HepG2 (cell line): Measurements from ENCODE around the gene SLC19A1. TPM values are rescaled to one million over a fixed set of nuclear protein-coding genes. Genes with fewer than 3 reads are reported as not detected.

Experiments used
- ATF3 ChIP-seq: sonication (generic); formaldehyde crosslinking; IDR thresholded peaks from 2 replicates; pipeline ENCODE4 v1.4.0; 2020; ENCODE audit warnings: missing genetic modification reagents
- CBX1 ChIP-seq: IDR thresholded peaks from one replicate; pipeline ENCODE4 v1.6.1; 2016; ENCODE audit warnings: antibody characterized with exemption, low read depth
- CENPX ChIP-seq: sonication (generic); formaldehyde crosslinking; IDR thresholded peaks from 2 replicates; pipeline ENCODE4 v1.9.0; 2021; ENCODE audit warnings: mild to moderate bottlenecking, missing genetic modification reagents, moderate library complexity
- ERF ChIP-seq: IDR thresholded peaks from 2 replicates; pipeline ENCODE4 v1.6.1; 2018; ENCODE audit warnings: missing biosample characterization, missing genetic modification reagents
- KDM5B ChIP-seq: sonication (generic); formaldehyde crosslinking; IDR thresholded peaks from 2 replicates; pipeline ENCODE4 v1.4.0; 2020; ENCODE audit warnings: missing genetic modification reagents, mild to moderate bottlenecking, borderline replicate concordance
- MED1 ChIP-seq: sonication (generic); formaldehyde crosslinking; IDR thresholded peaks from 2 replicates; pipeline ENCODE4 v1.4.0; 2020; ENCODE audit warnings: missing genetic modification reagents
- NCOA2 ChIP-seq: sonication (generic); formaldehyde crosslinking; IDR thresholded peaks from 2 replicates; pipeline ENCODE4 v1.8.0; 2022; ENCODE audit warnings: inconsistent platforms
- PRDM10 ChIP-seq: sonication (generic); formaldehyde crosslinking; IDR thresholded peaks from 2 replicates; pipeline ENCODE4 v1.4.0; 2020; ENCODE audit warnings: low read depth, missing genetic modification reagents
- RBAK ChIP-seq: sonication (generic); formaldehyde crosslinking; IDR thresholded peaks from 2 replicates; pipeline ENCODE4 v1.5.1; 2020; ENCODE audit warnings: mild to moderate bottlenecking, missing genetic modification reagents
- REXO4 ChIP-seq: sonication (generic); formaldehyde crosslinking; IDR thresholded peaks from 2 replicates; pipeline ENCODE4 v1.8.0; 2022; ENCODE audit warnings: missing genetic modification reagents, mild to moderate bottlenecking, borderline replicate concordance
- SAFB2 ChIP-seq: sonication (generic); formaldehyde crosslinking; IDR thresholded peaks from 2 replicates; pipeline ENCODE4 v1.5.1; 2020; ENCODE audit warnings: missing genetic modification reagents, low read depth, mild to moderate bottlenecking, borderline replicate concordance
- SOX6 ChIP-seq, 2 experiments: fragments of 450-650 bp in 1 of 2; sonication (generic) in 1 of 2; formaldehyde crosslinking in 1 of 2; IDR thresholded peaks; 2 replicates each; pipeline versions ENCODE4 v1.4.0 to v1.6.1; 2017 to 2020; ENCODE audit warnings: antibody characterized with exemption in 1 of 2, mild to moderate bottlenecking in 1 of 2, missing genetic modification reagents in 1 of 2
- TFDP1 ChIP-seq: IDR thresholded peaks from 2 replicates; pipeline ENCODE4 v1.6.1; 2016; ENCODE audit warnings: missing compliant biosample characterization, missing genetic modification reagents, borderline replicate concordance
- THRA ChIP-seq: sonication (generic); formaldehyde crosslinking; IDR thresholded peaks from 2 replicates; pipeline ENCODE4 v1.4.0; 2020; ENCODE audit warnings: missing genetic modification reagents, borderline replicate concordance
- TRIM24 ChIP-seq: sonication (generic); formaldehyde crosslinking; IDR thresholded peaks from 2 replicates; pipeline ENCODE4 v1.8.0; 2022; ENCODE audit warnings: mild to moderate bottlenecking, missing genetic modification reagents
- XRCC5 ChIP-seq: fragments of 200-400 bp; formaldehyde crosslinking; optimal IDR thresholded peaks from 2 replicates; pipeline ENCODE3; 2017; ENCODE audit warnings: mild to moderate bottlenecking, low read length
- ZNF235 ChIP-seq: sonication (generic); formaldehyde crosslinking; IDR thresholded peaks from 2 replicates; pipeline ENCODE4 v1.8.1; 2023; ENCODE audit warnings: mild to moderate bottlenecking, missing genetic modification reagents, borderline replicate concordance
- ZNF260 ChIP-seq: sonication (generic); formaldehyde crosslinking; IDR thresholded peaks from 2 replicates; pipeline ENCODE4 v1.4.0; 2020; ENCODE audit warnings: missing genetic modification reagents, low read depth, mild to moderate bottlenecking, borderline replicate concordance
- ZNF749 ChIP-seq: sonication (generic); formaldehyde crosslinking; IDR thresholded peaks from 2 replicates; pipeline ENCODE4 v1.8.0; 2022; ENCODE audit warnings: mild to moderate bottlenecking, missing genetic modification reagents, moderate library complexity, borderline replicate concordance
- ZNF878 ChIP-seq: sonication (generic); formaldehyde crosslinking; IDR thresholded peaks from 2 replicates; pipeline ENCODE4 v1.8.1; 2023; ENCODE audit warnings: mild to moderate bottlenecking, missing genetic modification reagents, moderate library complexity
- ZSCAN20 ChIP-seq: sonication (generic); formaldehyde crosslinking; IDR thresholded peaks from 2 replicates; pipeline ENCODE4 v1.4.0; 2020; ENCODE audit warnings: missing genetic modification reagents, mild to moderate bottlenecking, borderline replicate concordance
- polyA plus RNA-seq, 8 experiments: library from polyadenylated mRNA; depleted of rRNA in 3 of 8; stranded (reverse) in 7 of 8; unstranded in 1 of 8; fragments of >200 nt; fragmentation: Illumina TruSeq in 4 of 8; extraction: Trizol in 4 of 8; gene quantifications; 2 replicates each; pipeline versions ENCODE4 v1.2.1 to v1.2.3, GENCODE V29; 2011 to 2016; ENCODE audit warnings: low read depth in 4 of 8, missing spikeins in 1 of 8, mixed read lengths in 1 of 8; ENCODE audit not compliant: insufficient read depth in 1 of 8
- total RNA-seq, 5 experiments: library from RNA; depleted of rRNA; stranded (reverse); fragments of >200 nt; fragmentation: Illumina TruSeq; extraction: Trizol; gene quantifications; 2 replicates each; pipeline ENCODE4 v1.2.3, GENCODE V29; 2016; ENCODE audit warnings: low read depth in 1 of 5

The SLC19A1 gene
- total and polyA plus RNA-seq, 2 of the 13 experiments (the other 11 are each of a cell fraction or from before 2014, with no cell fraction given) = 21.8 to 23.0 TPM

GRCh38 chr21:45541221-45542039 is 810 bp downstream of the SLC19A1 start (continued):
- no peak for TF ChIP-seq ZNF749
- no peak for TF ChIP-seq CENPX
- peak; percentile 54; the same call in 1 of the 2 replicates for TF ChIP-seq NCOA2 (CRISPR knock-in tag)
- no peak for TF ChIP-seq ZNF235 (CRISPR knock-in tag)
- no peak for TF ChIP-seq ZSCAN20 (CRISPR knock-in tag)
- TF ChIP-seq SOX6 (IDR thresholded peaks at IDR 0.05) = no peak
- peak; percentile 58 for TF ChIP-seq SOX6 (CRISPR knock-in tag; IDR thresholded peaks at IDR 0.05)
- no peak for TF ChIP-seq TRIM24 (CRISPR knock-in tag)
- TF ChIP-seq THRA (CRISPR knock-in tag) = no peak
- no peak for TF ChIP-seq ZNF260 (CRISPR knock-in tag)
- no peak for TF ChIP-seq SAFB2 (CRISPR knock-in tag)
- no peak for TF ChIP-seq REXO4 (CRISPR knock-in tag)
- no peak; the same call in 1 of the 2 replicates for TF ChIP-seq MED1 (CRISPR knock-in tag)
- TF ChIP-seq ATF3 (CRISPR knock-in tag) = no peak
- TF ChIP-seq TFDP1 (CRISPR knock-in tag) = peak; percentile 78; the same call in 1 of the 2 replicates
- peak; percentile 50; the same call in 1 of the 2 replicates for TF ChIP-seq KDM5B (CRISPR knock-in tag)
- TF ChIP-seq RBAK = no peak
- TF ChIP-seq ZNF878 (CRISPR knock-in tag) = no peak
- TF ChIP-seq CBX1 = no peak
- 0 out of 2 replicates have a peak, but pooled peaks have one; percentile 22 for TF ChIP-seq ERF (CRISPR knock-in tag)
- no peak for TF ChIP-seq XRCC5
- 0 out of 2 replicates have a peak, but pooled peaks have one; percentile 27 for TF ChIP-seq PRDM10 (CRISPR knock-in tag)
